GM19023 (cell line): ENCODE results near the gene ZSCAN18.
"Not testable (repeated sequence)": the region's sequence is repeated elsewhere in the genome, so short reads cannot be mapped to it uniquely, and the experiment has no call there.

Experiments used
- ATAC-seq: cut with Tn5 transposase; IDR thresholded peaks from one replicate; pipeline ENCODE4 v1.9.1; 2021; ENCODE audit warnings: mild to moderate bottlenecking, moderate library complexity; ENCODE audit not compliant: unreplicated experiment

The ZSCAN18 gene, protein sequence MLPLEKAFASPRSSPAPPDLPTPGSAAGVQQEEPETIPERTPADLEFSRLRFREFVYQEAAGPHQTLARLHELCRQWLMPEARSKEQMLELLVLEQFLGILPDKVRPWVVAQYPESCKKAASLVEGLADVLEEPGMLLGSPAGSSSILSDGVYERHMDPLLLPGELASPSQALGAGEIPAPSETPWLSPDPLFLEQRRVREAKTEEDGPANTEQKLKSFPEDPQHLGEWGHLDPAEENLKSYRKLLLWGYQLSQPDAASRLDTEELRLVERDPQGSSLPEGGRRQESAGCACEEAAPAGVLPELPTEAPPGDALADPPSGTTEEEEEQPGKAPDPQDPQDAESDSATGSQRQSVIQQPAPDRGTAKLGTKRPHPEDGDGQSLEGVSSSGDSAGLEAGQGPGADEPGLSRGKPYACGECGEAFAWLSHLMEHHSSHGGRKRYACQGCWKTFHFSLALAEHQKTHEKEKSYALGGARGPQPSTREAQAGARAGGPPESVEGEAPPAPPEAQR

DNA sequence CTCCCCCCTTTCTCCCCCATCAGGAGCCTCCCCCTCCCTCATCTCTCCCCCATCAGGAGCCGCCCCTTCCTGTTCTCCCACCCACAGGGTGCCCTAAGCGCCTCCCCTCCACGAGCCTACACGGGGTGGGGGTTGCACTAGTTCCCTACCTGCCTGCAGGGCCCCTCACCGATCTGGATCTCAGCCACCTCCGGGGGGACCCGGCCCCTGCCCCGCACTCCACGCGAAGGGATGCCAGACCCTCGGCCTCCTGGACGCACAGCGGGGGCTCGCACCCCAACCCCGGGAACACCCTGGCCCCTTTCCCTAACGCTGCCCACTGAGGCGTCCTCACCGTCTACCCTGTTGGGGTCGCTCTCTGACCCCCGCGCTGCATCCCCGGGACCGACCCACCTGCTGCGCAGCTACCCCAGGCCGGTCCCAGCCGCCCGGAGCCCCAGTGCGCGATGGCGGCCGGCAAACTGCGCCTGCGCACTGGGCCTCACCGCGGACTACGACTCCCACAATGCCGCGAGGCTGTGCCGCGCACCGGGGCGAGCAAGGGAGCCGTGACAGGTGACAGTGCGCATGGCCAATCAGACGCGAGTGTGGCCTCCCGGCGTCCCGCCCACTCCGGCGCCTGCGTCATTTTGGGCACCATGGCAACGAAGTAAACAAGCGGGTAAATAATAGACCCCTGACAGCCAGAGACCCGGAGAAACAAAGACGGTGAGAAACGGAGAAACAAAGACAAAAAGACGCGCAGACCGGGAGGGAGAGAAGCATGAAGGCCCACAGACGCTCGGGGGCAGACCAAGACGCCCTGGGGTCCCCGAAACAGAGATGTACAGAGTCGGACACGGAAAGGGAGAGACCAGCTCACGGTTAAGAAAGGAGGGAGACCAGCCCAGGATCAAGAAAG is at the start of gene ZSCAN18:
Gene ZSCAN18 (minus strand): TSS at position 451 of the 901 bp plus-strand sequence. CDS start 7,964 bp downstream, outside the sequence.
- no peak for ATAC-seq

DNA sequence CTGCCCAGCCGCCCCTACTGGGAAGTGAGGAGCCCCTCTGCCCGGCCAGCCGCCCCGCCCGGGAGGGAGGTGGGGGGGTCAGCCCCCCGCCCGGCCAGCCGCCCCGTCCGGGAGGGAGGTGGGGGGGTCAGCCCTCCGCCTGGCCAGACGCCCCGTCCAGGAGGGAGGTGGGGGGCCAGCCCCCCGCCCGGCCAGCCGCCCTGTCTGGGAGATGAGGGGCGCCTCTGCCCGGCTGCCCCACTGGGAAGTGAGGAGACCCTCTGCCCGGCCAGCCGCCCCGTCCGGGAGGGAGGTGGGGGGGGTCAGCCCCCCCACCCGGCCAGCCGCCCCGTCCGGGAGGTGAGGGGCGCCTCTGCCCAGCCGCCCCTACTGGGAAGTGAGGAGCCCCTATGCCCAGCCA is 49.4 kb upstream of the ZSCAN18 start:
- not testable (repeated sequence) for ATAC-seq

- ATAC-seq = no peak
Measured at GRCh38 chr19:58145849-58146248, 47.8 kb upstream of the ZSCAN18 start.

- no peak for ATAC-seq
Measured at GRCh38 chr19:58134244-58134643, 36.2 kb upstream of the ZSCAN18 start.

DNA sequence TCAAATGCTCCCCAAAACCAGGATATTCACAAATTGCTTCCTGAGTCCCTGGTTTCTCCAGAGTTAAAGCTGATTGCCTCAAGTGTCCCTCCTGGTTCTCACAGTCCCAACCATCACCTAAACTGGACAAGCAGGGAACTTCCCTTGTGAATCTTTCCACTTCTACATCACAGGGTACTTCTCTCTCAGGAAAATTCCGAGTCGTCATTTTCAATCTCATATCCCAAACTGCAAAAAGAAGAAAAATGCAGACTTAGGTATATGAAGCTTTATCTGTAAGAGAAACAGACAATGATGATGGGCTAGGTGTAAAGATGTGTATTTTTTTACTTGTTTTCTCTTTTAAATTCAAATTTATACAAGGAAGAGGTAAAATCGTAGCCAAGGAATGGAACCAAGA is 31.3 kb upstream of the ZSCAN18 start:
- ATAC-seq = no peak

DNA sequence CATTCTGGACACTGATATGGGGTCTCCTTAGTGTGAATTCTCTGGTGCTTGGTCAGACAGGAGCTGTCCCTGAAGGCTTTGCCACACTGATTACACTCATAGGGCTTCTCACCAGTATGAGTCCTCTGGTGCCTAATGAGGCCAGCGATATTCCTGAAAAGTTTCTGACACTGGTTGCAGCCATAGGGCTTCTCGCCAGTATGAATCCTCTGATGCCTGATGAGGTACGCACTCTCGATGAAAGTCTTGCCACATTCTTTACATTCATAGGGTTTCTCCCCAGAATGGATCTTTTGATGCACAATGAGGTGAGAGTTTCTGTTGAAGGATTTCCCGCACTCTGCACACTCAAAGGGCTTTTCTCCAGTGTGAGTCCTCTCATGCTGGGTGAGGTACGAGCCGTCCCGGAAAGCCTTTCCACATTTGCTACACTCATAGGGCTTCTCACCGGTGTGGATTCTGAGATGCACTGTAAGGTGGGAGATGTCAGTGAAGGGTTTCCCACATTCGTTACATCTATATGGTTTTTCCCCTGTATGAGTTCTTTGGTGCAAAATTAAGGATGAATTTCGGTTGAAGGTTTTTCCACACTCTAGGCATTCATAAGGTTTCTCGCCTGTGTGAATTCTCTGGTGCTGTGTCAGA is 30.1 kb upstream of the ZSCAN18 start:
- no peak for ATAC-seq

- ATAC-seq = no peak
Measured at GRCh38 chr19:58123354-58123753, 25.3 kb upstream of the ZSCAN18 start.

GRCh38 chr19:58118979-58119733 is 21.1 kb upstream of the ZSCAN18 start:
- no peak for ATAC-seq

DNA sequence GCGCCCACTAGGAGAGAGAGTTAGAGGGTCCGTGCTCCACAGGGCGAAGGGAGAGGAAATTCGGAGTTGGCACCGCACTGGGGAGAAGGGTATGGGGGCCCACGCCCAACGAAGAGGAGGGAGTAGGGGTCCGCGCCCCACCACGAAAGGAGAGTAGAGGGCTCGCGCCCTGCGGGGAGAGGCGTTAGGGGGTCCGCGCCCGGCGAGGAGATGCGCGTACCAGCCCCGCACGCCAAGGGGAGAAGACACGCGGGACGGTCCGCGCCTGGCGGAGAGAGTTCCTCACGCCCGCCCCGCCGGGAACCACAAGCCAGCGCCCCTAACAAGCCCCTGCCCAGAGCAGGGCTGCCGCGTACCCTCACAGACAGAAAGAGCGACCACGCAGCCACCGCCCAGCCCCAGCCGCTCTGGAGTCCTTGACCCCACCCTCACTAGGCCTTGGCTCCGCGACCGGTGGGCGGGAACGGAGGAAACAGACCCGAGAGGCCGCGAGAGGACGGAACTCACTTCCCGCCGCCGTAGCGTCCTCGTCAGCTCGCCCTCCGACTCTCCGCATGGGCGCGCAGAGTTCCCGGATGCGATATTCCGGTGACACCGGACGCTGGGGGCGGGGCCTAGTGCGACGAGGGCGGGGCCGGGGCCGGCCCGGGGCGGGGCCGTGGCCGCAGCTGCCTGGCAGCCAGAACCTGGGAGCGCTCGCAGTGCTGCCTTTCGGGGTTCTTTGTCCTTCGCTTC is 20.0 kb upstream of the ZSCAN18 start:
- ATAC-seq = no peak

GRCh38 chr19:58108546-58108817 is 10.5 kb upstream of the ZSCAN18 start:
- no peak for ATAC-seq

- no peak for ATAC-seq
Measured at GRCh38 chr19:58107778-58108545, 9.9 kb upstream of the ZSCAN18 start.

- ATAC-seq = no peak
Measured at GRCh38 chr19:58098682-58098998, 609 bp upstream of the ZSCAN18 start.

DNA sequence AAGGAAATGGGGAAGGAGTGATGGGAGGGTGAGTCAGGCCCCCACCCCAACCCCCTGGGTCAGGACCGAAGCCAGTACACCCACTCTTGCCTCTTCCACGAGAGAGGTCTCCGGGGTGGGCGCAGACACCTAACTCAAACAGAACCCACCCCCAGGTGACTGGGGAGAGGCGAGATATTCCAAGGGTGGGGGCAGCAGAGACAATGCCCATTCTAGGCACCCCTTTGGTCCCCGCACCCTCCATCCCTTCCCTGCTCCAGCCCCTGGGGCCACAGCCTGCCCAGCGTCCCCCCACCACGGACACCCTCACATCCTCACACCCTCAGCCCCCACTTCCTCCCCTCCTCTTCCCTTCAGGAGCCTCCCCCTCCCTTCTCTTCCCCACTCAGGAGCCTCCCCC is 682 bp downstream of the ZSCAN18 start:
- ATAC-seq = no peak

DNA sequence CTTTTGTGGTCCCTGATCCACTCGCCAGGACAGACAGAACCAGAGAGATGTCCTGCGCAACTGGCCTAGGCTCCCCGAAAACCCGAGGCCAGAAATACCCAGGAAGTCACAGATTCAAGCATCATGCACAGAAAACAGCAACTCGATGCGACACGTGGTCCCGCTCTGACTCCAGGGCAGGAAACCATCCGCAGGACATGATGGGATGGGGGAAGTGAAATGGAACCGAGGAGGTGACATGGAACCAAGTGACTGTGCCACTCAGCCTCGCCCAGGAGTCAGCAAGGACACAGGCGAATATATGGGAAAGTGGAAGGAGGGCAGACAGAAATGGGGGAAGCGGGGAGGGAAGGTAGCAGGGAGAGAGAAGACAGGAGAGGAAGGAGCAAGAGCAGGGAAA is 1.1 kb downstream of the ZSCAN18 start:
- no peak for ATAC-seq

- no peak for ATAC-seq
Measured at GRCh38 chr19:58095328-58095727, 2.7 kb downstream of the ZSCAN18 start.

GRCh38 chr19:58093071-58093470 is 5.0 kb downstream of the ZSCAN18 start:
- ATAC-seq = no peak

GRCh38 chr19:58091251-58091995 is 6.6 kb downstream of the ZSCAN18 start:
- ATAC-seq = no peak

DNA sequence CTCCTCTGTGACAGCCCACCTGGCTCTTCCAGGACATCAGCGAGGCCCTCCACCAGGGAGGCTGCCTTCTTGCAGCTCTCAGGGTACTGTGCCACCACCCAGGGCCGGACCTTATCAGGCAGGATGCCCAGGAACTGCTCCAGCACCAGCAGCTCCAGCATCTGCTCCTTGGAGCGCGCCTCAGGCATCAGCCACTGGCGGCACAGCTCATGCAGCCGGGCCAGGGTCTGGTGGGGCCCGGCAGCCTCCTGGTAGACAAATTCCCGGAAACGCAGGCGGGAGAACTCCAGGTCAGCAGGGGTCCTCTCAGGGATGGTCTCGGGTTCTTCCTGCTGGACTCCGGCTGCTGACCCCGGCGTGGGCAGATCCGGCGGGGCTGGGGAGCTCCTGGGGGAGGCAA is 8.2 kb downstream of the ZSCAN18 start:
- ATAC-seq = no peak
